ENCODE data around the gene TMEM88.
A peak's percentile ranks its signal among the peaks of the same experiment; 100 is the strongest.

The TMEM88 gene

GRCh38 chr17:7856811-7857712 lies 2.2 kb downstream of the TMEM88 start, which contains the start of gene NAA38:
NAA38 (minus strand) TSS chr17:7857559; CDS start chr17:7857463, 96 bp downstream.
- TF ChIP-seq CTCF (IDR thresholded peaks at IDR 0.05; ENCODE audit: low read length), result peak; percentile 49
- TF ChIP-seq EZH2 (optimal IDR thresholded peaks at IDR 0.05; ENCODE audit: low read depth, low read length), result no peak
- peaks cover 15% of the 10 kb centered on the region; the same call in 1 of the 2 replicates for H3K4me1 ChIP-seq (ENCODE audit: low read length)
- H4K20me1 ChIP-seq (ENCODE audit: insufficient read depth, low read length), result no peaks in the 10 kb centered on the region
- no peaks in the 10 kb centered on the region for H3K9me3 ChIP-seq (replicated peaks; ENCODE audit: insufficient read depth, low read length)
- peak within 1 kb of the TSS; percentile 98 for H3K4me2 ChIP-seq (ENCODE audit: low read depth, low read length)
- peaks cover 27% of the 10 kb centered on the region for H3K79me2 ChIP-seq (ENCODE audit: low read length)
- peak within 1 kb of the TSS; percentile 88 for H3K4me3 ChIP-seq (ENCODE audit: low read length)
- peak within 1 kb of the TSS; percentile 86 for H3K9ac ChIP-seq (ENCODE audit: low read length)
- peaks cover 10% of the 10 kb centered on the region; the same call in 1 of the 2 replicates for H3F3A ChIP-seq (ENCODE audit: insufficient read depth, low read length)
- DNase-seq, result peak; percentile 99
- peak within 1 kb of the TSS; percentile 93 for H2AFZ ChIP-seq (ENCODE audit: low read length)
- no peaks in the 10 kb centered on the region for H3K36me3 ChIP-seq (replicated peaks; ENCODE audit: insufficient read depth, low read length)
- H3K27me3 ChIP-seq (replicated peaks; ENCODE audit: insufficient read depth, low read length), result no peaks in the 10 kb centered on the region
- H3K27ac ChIP-seq (ENCODE audit: low read length), result peak within 1 kb of the TSS; percentile 85
- H3K9me2 ChIP-seq (replicated peaks; ENCODE audit: insufficient read depth, low read length), result no peaks in the 10 kb centered on the region

- Histone ChIP-seq H3K9me3 (replicated peaks; ENCODE audit: insufficient read depth, low read length) (no peaks in the 10 kb centered on the region), H3K27me3 (replicated peaks; ENCODE audit: insufficient read depth, low read length) (no peaks in the 10 kb centered on the region), H3K79me2 (ENCODE audit: low read length) (peaks cover 27% of the 10 kb centered on the region), H3K9me2 (replicated peaks; ENCODE audit: insufficient read depth, low read length) (no peaks in the 10 kb centered on the region), H3K4me2 (ENCODE audit: low read depth, low read length) (peak within 1 kb of the TSS; percentile 98), H3K4me1 (ENCODE audit: low read length) (peaks cover 15% of the 10 kb centered on the region; the same call in 1 of the 2 replicates), H3K4me3 (ENCODE audit: low read length) (peak within 1 kb of the TSS; percentile 88), H3K9ac (ENCODE audit: low read length) (peak within 1 kb of the TSS; percentile 86), H3K27ac (ENCODE audit: low read length) (peak within 1 kb of the TSS; percentile 85), H3K36me3 (replicated peaks; ENCODE audit: insufficient read depth, low read length) (no peaks in the 10 kb centered on the region), H2AFZ (ENCODE audit: low read length) (peak within 1 kb of the TSS; percentile 93), H3F3A (ENCODE audit: insufficient read depth, low read length) (peaks cover 10% of the 10 kb centered on the region; the same call in 1 of the 2 replicates), H4K20me1 (ENCODE audit: insufficient read depth, low read length) (no peaks in the 10 kb centered on the region)
- peak; percentile 95 for DNase-seq
- no peak for TF ChIP-seq EZH2 (optimal IDR thresholded peaks at IDR 0.05; ENCODE audit: low read depth, low read length)
- no peak for TF ChIP-seq EZH2phosphoT487 (IDR thresholded peaks at IDR 0.05; ENCODE audit: low read length)
- TF ChIP-seq CTCF (IDR thresholded peaks at IDR 0.05; ENCODE audit: low read length), result no peak
These were observed 3.1 kb downstream of the TMEM88 start, which contains the start of gene CYB5D1 for GRCh38 chr17:7857713-7858521. CYB5D1 (plus strand) TSS chr17:7858003; CDS start chr17:7858135, 132 bp downstream.

- Histone ChIP-seq H3K4me2 (ENCODE audit: low read depth, low read length) (peak overlapping the region; percentile 89), H3K27ac (ENCODE audit: low read length) (peak overlapping the region; percentile 85; the same call in 1 of the 2 replicates), H4K20me1 (ENCODE audit: insufficient read depth, low read length) (no peaks in the 10 kb centered on the region), H3K4me3 (ENCODE audit: low read length) (peak overlapping the region; percentile 88), H3K79me2 (ENCODE audit: low read length) (peaks cover 27% of the 10 kb centered on the region), H2AFZ (ENCODE audit: low read length) (peak overlapping the region; percentile 93), H3K36me3 (replicated peaks; ENCODE audit: insufficient read depth, low read length) (no peaks in the 10 kb centered on the region), H3K9me2 (replicated peaks; ENCODE audit: insufficient read depth, low read length) (no peaks in the 10 kb centered on the region), H3K27me3 (replicated peaks; ENCODE audit: insufficient read depth, low read length) (no peaks in the 10 kb centered on the region), H3K9ac (ENCODE audit: low read length) (peak overlapping the region; percentile 86), H3K4me1 (ENCODE audit: low read length) (peaks cover 15% of the 10 kb centered on the region; the same call in 1 of the 2 replicates), H3K9me3 (replicated peaks; ENCODE audit: insufficient read depth, low read length) (no peaks in the 10 kb centered on the region), H3F3A (ENCODE audit: insufficient read depth, low read length) (peaks cover 10% of the 10 kb centered on the region; the same call in 1 of the 2 replicates)
- TF ChIP-seq EZH2 (optimal IDR thresholded peaks at IDR 0.05; ENCODE audit: low read depth, low read length) (no peak), CTCF (IDR thresholded peaks at IDR 0.05; ENCODE audit: low read length) (peak; percentile 43), EZH2phosphoT487 (IDR thresholded peaks at IDR 0.05; ENCODE audit: low read length) (no peak)
- peak; percentile 61 for DNase-seq
These were observed 3.6 kb downstream of the TMEM88 start for GRCh38 chr17:7858522-7858810.
